Gastrocnemius medialis (tissue), 4 donors: ENCODE data around the gene TLR9.

Experiments used
- POLR2A ChIP-seq, 2 donors: fragments of 450-650 bp; IDR thresholded peaks; one replicate each; pipeline ENCODE4 v1.6.1; 2017; ENCODE audit warnings: antibody characterized with exemption in 2 of 2, mild to moderate bottlenecking in 2 of 2, moderate library complexity in 2 of 2
- TF ChIP-seq, protein P1 (sequence below), 5 experiments: fragments of 450-650 bp in 3 of 5; fragments of 200-600 bp in 2 of 5; sonication (generic) in 2 of 5; IDR thresholded peaks in 4 of 5; conservative IDR thresholded peaks in 1 of 5; 1 replicate in 4 of 5; 2 replicates in 1 of 5; pipeline ENCODE4 v1.5.1; 2016 to 2019; ENCODE audit warnings: antibody characterized with exemption in 5 of 5, mild to moderate bottlenecking in 3 of 5, moderate library complexity in 3 of 5

- TF ChIP-seq, protein P1, sequence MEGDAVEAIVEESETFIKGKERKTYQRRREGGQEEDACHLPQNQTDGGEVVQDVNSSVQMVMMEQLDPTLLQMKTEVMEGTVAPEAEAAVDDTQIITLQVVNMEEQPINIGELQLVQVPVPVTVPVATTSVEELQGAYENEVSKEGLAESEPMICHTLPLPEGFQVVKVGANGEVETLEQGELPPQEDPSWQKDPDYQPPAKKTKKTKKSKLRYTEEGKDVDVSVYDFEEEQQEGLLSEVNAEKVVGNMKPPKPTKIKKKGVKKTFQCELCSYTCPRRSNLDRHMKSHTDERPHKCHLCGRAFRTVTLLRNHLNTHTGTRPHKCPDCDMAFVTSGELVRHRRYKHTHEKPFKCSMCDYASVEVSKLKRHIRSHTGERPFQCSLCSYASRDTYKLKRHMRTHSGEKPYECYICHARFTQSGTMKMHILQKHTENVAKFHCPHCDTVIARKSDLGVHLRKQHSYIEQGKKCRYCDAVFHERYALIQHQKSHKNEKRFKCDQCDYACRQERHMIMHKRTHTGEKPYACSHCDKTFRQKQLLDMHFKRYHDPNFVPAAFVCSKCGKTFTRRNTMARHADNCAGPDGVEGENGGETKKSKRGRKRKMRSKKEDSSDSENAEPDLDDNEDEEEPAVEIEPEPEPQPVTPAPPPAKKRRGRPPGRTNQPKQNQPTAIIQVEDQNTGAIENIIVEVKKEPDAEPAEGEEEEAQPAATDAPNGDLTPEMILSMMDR (IDR thresholded peaks at IDR 0.05 in 4 of 5, conservative IDR thresholded peaks at IDR 0.05 in 1 of 5), result no peak
- no peak for TF ChIP-seq POLR2A (IDR thresholded peaks at IDR 0.05)
Observed at GRCh38 chr3:52249683-52250082, 24.2 kb upstream of the TLR9 start.
